Fibroblast of gingiva (primary cell): ENCODE results near the gene SV2A.
"Not testable (repeated sequence)": the region's sequence is repeated elsewhere in the genome, so short reads cannot be mapped to it uniquely, and the experiment has no call there.

Experiments
- DNase-seq: peaks from one replicate; pipeline ENCODE4 v3.0.0-alpha.2; 2011; ENCODE audit warnings: low read depth

SV2A gene

DNA sequence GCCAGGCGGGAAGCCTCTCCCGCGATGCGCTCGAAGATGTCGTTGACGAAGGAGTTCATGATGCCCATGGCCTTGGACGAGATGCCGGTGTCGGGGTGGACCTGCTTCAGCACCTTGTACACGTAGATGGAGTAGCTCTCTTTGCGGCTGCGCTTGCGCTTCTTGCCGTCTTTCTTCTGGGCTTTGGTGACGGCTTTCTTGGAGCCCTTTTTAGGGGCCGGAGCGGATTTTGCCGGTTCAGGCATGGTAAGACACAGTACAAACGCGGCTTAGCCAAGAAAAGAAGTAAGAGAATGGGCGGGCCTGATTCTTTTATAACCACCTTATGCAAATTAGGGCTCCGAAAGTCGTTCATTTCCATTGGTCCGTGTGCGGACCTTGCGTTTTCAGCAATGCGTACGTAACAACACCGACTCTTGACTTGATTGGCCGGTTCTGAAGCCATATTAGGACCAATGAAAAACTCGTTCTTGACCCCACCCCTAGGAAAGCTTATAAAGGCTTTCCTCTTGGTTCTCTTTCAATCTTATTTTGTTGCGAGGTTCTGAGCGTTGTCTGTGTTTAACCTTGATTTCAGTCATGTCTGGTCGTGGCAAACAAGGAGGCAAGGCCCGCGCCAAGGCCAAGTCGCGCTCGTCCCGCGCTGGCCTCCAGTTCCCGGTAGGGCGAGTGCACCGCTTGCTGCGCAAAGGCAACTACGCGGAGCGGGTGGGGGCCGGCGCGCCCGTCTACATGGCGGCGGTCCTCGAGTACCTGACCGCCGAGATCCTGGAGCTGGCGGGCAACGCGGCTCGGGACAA, 31.0 kb downstream of the SV2A start:
- DNase-seq: peak; percentile 100

DNA sequence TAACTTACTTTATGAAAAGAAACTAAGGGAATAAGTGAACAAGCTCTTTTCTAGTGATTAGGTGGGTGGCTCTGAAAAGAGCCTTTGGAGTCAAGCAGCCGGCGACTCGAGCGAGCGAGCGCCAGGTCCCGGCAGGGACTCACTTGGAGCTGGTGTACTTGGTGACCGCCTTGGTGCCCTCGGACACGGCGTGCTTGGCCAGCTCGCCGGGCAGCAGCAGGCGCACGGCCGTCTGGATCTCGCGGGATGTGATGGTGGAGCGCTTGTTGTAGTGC, 31.6 kb downstream of the SV2A start:
- peak; percentile 25 for DNase-seq

GRCh38 chr1:149885339-149886120, 32.1 kb downstream of the SV2A start:
- DNase-seq: peak; percentile 87

DNA sequence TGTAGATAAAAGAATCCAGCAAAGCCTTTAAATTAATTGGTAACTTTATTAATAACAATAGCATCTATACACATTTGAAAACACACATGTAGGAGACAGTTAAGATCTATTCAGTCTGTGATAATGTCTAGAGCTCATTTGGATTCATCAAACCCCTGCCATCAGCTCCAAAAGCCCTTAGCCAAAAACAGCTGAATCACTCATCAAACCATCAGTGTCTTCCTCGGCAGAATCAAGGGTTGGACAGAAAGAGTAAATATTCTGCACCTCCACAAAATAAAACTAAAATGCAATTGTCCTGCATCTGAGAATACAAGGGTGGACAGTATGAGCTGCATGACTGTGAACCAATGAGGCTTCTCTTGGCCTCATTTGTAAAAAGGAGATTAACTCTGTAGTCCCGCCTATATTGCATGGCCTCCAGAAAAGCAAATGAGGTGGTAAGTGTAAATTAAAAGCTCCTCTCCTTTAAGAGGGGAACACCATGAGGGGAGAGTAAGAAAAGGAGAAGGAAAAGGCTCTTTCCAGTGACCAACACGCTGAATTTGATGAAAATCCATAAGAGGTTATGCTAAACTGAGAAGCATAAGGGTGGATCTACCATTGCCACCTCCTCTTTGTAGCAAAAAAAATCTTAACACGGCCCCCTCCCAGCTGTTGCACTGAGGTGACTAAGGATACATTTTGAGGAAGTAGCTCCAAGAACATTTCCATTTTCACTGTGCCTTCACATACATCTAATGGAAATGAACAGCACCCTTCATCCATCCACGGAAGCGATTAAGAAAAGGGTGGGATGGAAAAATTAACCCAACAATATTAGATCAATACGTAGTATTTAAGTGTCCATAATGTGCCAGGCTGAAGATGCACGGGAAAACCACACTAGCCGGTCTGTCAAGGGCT, 33.0 kb downstream of the SV2A start:
- DNase-seq: no peak

DNA sequence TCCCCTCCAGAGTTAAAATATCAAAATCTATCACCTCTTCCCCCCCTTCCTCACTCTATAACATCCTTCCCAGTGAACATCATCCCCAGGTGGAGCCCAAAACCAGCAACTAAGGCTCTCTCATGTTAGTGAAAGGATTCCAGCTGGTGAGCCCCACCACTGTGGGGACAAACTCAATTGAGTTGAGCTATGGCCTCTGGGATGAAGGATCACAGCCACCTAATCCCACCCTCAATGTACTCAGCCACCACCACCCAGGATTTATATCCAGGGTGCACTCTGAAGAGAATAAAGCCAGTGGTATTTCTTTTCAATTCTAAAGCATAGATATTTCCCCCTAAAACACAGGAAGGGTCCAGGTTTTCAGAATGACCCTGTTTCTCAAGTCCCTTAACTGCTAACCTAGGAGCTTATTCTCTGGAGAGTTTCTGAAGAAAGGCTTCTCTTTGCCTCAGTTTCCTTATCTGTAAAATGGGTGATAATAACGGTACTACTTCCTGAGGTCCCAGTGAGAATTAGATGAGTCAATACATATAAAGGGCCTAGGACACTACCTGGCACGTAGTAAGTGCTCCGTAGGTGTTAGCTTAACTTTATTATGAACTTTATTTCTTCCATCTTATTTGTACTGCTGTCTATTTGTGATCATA, 33.9 kb downstream of the SV2A start:
- DNase-seq: no peak

- no peak for DNase-seq
Measured at GRCh38 chr1:149881876-149882275, 35.8 kb downstream of the SV2A start.

- no peak for DNase-seq
Measured at GRCh38 chr1:149879556-149879955, 38.1 kb downstream of the SV2A start.

- no peak for DNase-seq
Measured at GRCh38 chr1:149877211-149877946, 40.3 kb downstream of the SV2A start.

GRCh38 chr1:149873060-149873459, 44.6 kb downstream of the SV2A start:
- DNase-seq: not testable (repeated sequence)

DNA sequence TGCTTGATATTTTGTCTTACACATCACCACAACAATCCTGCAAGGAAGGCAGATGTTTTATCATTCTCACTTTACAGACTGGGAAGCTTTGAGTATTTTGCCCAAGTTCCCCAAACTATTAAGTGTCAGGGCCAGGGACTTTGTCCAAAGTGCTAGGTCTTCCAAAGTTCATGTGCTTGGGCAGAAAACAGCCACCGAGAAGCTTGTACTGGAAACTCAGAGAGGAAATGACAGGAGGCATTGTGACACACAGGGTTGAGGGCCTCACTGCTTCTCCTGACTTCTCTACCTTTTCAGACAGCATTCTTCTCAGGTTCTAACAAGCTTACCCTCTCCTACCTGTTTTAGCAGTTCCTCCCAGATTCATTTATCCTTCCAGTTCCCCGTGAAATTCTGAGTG, 50.8 kb downstream of the SV2A start:
- DNase-seq: not testable (repeated sequence)

GRCh38 chr1:149861497-149862054, 56.1 kb downstream of the SV2A start:
- not testable (repeated sequence) for DNase-seq

DNA sequence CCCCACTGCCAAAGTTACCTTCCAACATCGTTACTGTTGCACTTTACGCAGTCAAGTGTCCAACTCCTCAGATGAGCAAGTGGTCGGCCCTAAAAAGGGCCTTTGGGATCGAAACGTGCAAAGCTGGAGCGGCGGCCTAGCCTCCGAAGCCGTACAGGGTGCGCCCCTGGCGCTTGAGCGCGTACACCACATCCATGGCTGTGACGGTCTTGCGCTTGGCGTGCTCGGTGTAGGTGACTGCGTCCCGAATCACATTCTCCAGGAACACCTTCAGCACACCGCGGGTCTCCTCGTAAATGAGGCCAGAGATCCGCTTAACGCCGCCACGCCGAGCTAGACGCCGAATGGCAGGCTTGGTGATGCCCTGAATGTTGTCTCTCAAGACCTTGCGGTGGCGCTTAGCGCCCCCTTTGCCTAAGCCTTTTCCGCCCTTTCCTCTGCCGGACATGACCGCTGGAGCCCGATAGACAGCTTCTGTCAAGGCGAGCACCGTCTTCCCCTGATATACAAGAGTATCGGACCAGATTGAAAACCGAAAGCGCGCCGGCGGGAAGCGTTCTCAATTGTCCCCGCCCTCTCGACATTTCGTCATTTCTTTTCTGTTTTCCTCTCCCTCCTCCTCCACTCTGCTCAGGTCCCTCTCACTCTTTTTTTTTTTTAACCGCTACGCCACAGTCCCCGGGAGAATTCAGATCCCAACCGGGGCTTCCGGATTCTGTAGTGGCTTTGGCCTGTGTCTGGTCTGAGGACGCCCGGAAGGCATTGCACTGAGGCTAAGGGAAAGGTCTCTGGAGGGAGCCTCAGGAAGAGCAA, 56.8 kb downstream of the SV2A start:
- DNase-seq: not testable (repeated sequence)

DNA sequence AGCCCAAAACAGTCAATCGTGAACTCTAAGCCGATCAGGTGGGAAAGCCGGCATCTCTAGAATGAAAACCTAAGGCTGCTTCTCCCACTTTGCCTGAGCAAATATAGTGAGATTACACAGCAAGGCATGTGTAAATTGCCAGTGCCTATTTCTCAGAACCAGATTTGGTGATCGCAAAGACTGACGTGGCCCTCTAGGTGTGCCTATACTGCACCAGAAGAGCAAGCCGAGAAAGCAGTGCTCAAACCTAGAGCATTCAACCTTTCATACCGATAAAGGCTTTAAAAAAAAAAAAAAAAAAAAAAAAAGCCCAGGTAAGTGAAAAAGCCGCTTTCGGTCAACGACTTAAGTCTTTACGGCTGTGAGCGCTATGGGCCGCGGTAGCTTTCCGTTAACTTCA, 57.4 kb downstream of the SV2A start:
- DNase-seq: not testable (repeated sequence)
